A673 (cell line): Measurements from ENCODE around the gene FARP2. TPM values are rescaled to one million over a fixed set of nuclear protein-coding genes. Genes with fewer than 3 reads are reported as not detected.
"Not testable (repeated sequence)": the region's sequence is repeated elsewhere in the genome, so short reads cannot be mapped to it uniquely, and the experiment has no call there.

Experiments
- BruUV-seq: library from RNA; stranded (reverse); fragments of 400-500 nt; replicated peaks from 2 replicates; lab custom pipeline; 2021; lab: Mats Ljungman, UMichigan
- CTCF ChIA-PET: fragments of 300-600 bp; sonication (Branson Sonifier 250); formaldehyde crosslinking; loops from one replicate; lab custom pipeline; 2022; ENCODE audit warnings: antibody characterized with exemption; lab: Charles Lee
- POLR2A ChIA-PET: fragments of 300-600 bp; sonication (Branson Sonifier 250); formaldehyde crosslinking; loops from one replicate; lab custom pipeline; 2022; ENCODE audit warnings: antibody characterized with exemption; ENCODE audit not compliant: low non-redundant PET; lab: Charles Lee
- DNase-seq: peaks from one replicate; pipeline ENCODE4 v3.0.0-alpha.2; 2015; ENCODE audit warnings: low spot score
- H3K27ac ChIP-seq: fragments of 200-600 bp; sonication (generic); 2 replicates; pipeline ENCODE4 v1.5.1; 2016; ENCODE audit warnings: mixed run types, low read depth, mild to moderate bottlenecking, mixed read lengths, antibody characterized with exemption, low read length; ENCODE audit not compliant: poor library complexity, severe bottlenecking
- H3K27me3 ChIP-seq: fragments of 200-600 bp; sonication (generic); replicated peaks from 2 replicates; pipeline ENCODE4 v1.6.1; 2017; ENCODE audit warnings: mixed run types, low read depth, mild to moderate bottlenecking, mixed read lengths, antibody characterized with exemption, low read length; ENCODE audit not compliant: insufficient read depth, poor library complexity
- H3K36me3 ChIP-seq: fragments of 200-600 bp; sonication (generic); 2 replicates; pipeline ENCODE4 v1.6.1; 2016; ENCODE audit warnings: mixed run types, mild to moderate bottlenecking, mixed read lengths, antibody characterized with exemption, low read length; ENCODE audit not compliant: insufficient read depth, poor library complexity, severe bottlenecking
- H3K4me1 ChIP-seq: fragments of 200-600 bp; sonication (generic); 2 replicates; pipeline ENCODE4 v1.6.1; 2017; ENCODE audit warnings: mixed run types, mild to moderate bottlenecking, mixed read lengths, antibody characterized with exemption, low read length; ENCODE audit not compliant: insufficient read depth, poor library complexity, severe bottlenecking
- H3K4me3 ChIP-seq: fragments of 200-600 bp; sonication (generic); 2 replicates; pipeline ENCODE4 v1.5.1; 2016; ENCODE audit warnings: low read depth, mixed run types, mild to moderate bottlenecking, mixed read lengths, low read length; ENCODE audit not compliant: poor library complexity, severe bottlenecking
- H3K9me3 ChIP-seq: fragments of 200-600 bp; sonication (generic); 2 replicates; pipeline ENCODE4 v1.6.1; 2016; ENCODE audit warnings: mixed run types, low read depth, mild to moderate bottlenecking, mixed read lengths, antibody characterized with exemption, low read length; ENCODE audit not compliant: poor library complexity, severe bottlenecking
- CTCF ChIP-seq: fragments of 300-800, 200-600 bp; sonication (generic); conservative IDR thresholded peaks from 2 replicates; pipeline ENCODE4 v1.5.1; 2017; ENCODE audit warnings: low read depth, mild to moderate bottlenecking, antibody characterized with exemption, low read length, moderate library complexity, mixed read lengths
- EZH2 ChIP-seq: fragments of 200-600 bp; sonication (generic); IDR thresholded peaks from 2 replicates; pipeline ENCODE4 v1.6.1; 2017; ENCODE audit warnings: borderline replicate concordance, low read depth, mild to moderate bottlenecking, mixed read lengths, antibody characterized with exemption, low read length; ENCODE audit not compliant: poor library complexity, severe bottlenecking
- intact Hi-C: fragments of 100-400 bp; cut with micrococcal nuclease; formaldehyde crosslinking; loops from one replicate; pipeline ENCODE4 v1.10.0; 2022; ENCODE audit not compliant: unreplicated experiment
- total RNA-seq: library from RNA; stranded (reverse); gene quantifications from 2 replicates; pipeline ENCODE4 v1.2.3, GENCODE V29; 2021

Gene FARP2
- total RNA-seq, 1 experiment from 2014 or later, result 53.3 TPM

GRCh38 chr2:241381872-241382271 lies 25.8 kb downstream of the FARP2 start:
- no peak for TF ChIP-seq EZH2
- TF ChIP-seq CTCF, result no peak
- BruUV-seq, result no TSS peak
- H3K27me3 ChIP-seq, result no peaks in the 10 kb centered on the region
- H3K9me3 ChIP-seq, result no peaks in the 10 kb centered on the region
- DNase-seq, result no peak
- POLR2A ChIA-PET, result interaction anchor here (0.6 kb wide), 1 partner anchor 24 kb away, joined by 4 read pairs; no protein-coding TSS in a partner anchor
- no peaks in the 10 kb centered on the region for H3K4me1 ChIP-seq
- CTCF ChIA-PET, result no interaction called here
- H3K36me3 ChIP-seq, result peaks cover 3% of the 10 kb centered on the region
- intact Hi-C loops, result no loop called here
- no peak overlapping the region for H3K27ac ChIP-seq
- H3K4me3 ChIP-seq, result no peak overlapping the region

GRCh38 chr2:241385450-241385849 lies 29.4 kb downstream of the FARP2 start:
- CTCF ChIA-PET, H3K4me1 ChIP-seq, H3K36me3 ChIP-seq, H3K27me3 ChIP-seq, H3K9me3 ChIP-seq, H3K27ac ChIP-seq, H3K4me3 ChIP-seq, BruUV-seq, intact Hi-C loops, DNase-seq: not testable (repeated sequence)
- POLR2A ChIA-PET, result interaction anchor here (0.6 kb wide), 1 partner anchor 306 kb away, joined by 6 read pairs; no protein-coding TSS in a partner anchor

GRCh38 chr2:241386519-241386918 lies 30.4 kb downstream of the FARP2 start:
- H3K27me3 ChIP-seq, result no peaks in the 10 kb centered on the region
- no TSS peak for BruUV-seq
- H3K4me3 ChIP-seq, result no peak overlapping the region
- peaks cover 3% of the 10 kb centered on the region for H3K36me3 ChIP-seq
- ChIA-PET POLR2A (no interaction called here), CTCF (no interaction called here)
- H3K9me3 ChIP-seq, result no peaks in the 10 kb centered on the region
- intact Hi-C loops, result no loop called here
- no peaks in the 10 kb centered on the region for H3K4me1 ChIP-seq
- no peak for TF ChIP-seq EZH2
- H3K27ac ChIP-seq, result no peak overlapping the region
- no peak for DNase-seq

GRCh38 chr2:241389697-241390096 lies 33.6 kb downstream of the FARP2 start:
- CTCF ChIA-PET, result no interaction called here
- no TSS peak for BruUV-seq
- intact Hi-C loops, result no loop called here
- no peaks in the 10 kb centered on the region for H3K27me3 ChIP-seq
- DNase-seq, result no peak
- H3K27ac ChIP-seq, result no peak overlapping the region
- H3K4me3 ChIP-seq, result no peak overlapping the region
- no peaks in the 10 kb centered on the region for H3K36me3 ChIP-seq
- TF ChIP-seq CTCF (no peak), EZH2 (no peak)
- H3K4me1 ChIP-seq, result no peaks in the 10 kb centered on the region
- POLR2A ChIA-PET, result no interaction called here
- H3K9me3 ChIP-seq, result no peaks in the 10 kb centered on the region
